GM12865 (cell line): ENCODE data around the gene SLC17A5.
"Not testable (repeated sequence)": the region's sequence is repeated elsewhere in the genome, so short reads cannot be mapped to it uniquely, and the experiment has no call there.

Source experiments
- DNase-seq: peaks from one replicate; pipeline ENCODE4 v3.0.0; 2010; ENCODE audit warnings: low read depth
- H3K4me3 ChIP-seq: 2 replicates; pipeline ENCODE4 v1.5.1; 2011; ENCODE audit warnings: mild to moderate bottlenecking, low read depth, low read length, control low read depth
- CTCF ChIP-seq: IDR thresholded peaks from 2 replicates; pipeline ENCODE4 v1.5.1; 2011; ENCODE audit warnings: low read length, control low read depth, low read depth, inconsistent platforms; ENCODE audit not compliant: insufficient read depth; ENCODE audit errors: missing control alignments

The SLC17A5 gene

GRCh38 chr6:73558624-73559398 is 95.0 kb downstream of the SLC17A5 start:
- no peak overlapping the region for H3K4me3 ChIP-seq
- TF ChIP-seq CTCF, result no peak
- DNase-seq, result peak; percentile 73

- no peak for TF ChIP-seq CTCF
- H3K4me3 ChIP-seq, result no peak overlapping the region
- DNase-seq, result no peak
These were observed 97.0 kb downstream of the SLC17A5 start for GRCh38 chr6:73556836-73557235.

- DNase-seq, H3K4me3 ChIP-seq: not testable (repeated sequence)
These were observed 98.3 kb downstream of the SLC17A5 start for GRCh38 chr6:73555380-73555949.

GRCh38 chr6:73551115-73551514 is 102.7 kb downstream of the SLC17A5 start:
- H3K4me3 ChIP-seq, DNase-seq: not testable (repeated sequence)

GRCh38 chr6:73548458-73549446 is 105.0 kb downstream of the SLC17A5 start:
- no peak for TF ChIP-seq CTCF
- H3K4me3 ChIP-seq, result no peak overlapping the region
- DNase-seq, result no peak

- no peak for DNase-seq
- no peak for TF ChIP-seq CTCF
- H3K4me3 ChIP-seq, result no peak overlapping the region
These were observed 106.8 kb downstream of the SLC17A5 start for GRCh38 chr6:73547036-73547435.
